ENCODE results near the gene ALPL. TPM values are rescaled to one million over a fixed set of nuclear protein-coding genes. Genes with fewer than 3 reads are reported as not detected.

The ALPL gene
- polyA plus RNA-seq, 1 donor from 2014 or later, result 0.42 TPM

GRCh38 chr1:21596628-21597027 is 87.4 kb downstream of the ALPL start:
- H3K36me3 ChIP-seq (ENCODE audit: insufficient read depth, low read length), result no peaks in the 10 kb centered on the region

GRCh38 chr1:21597753-21598152 is 88.5 kb downstream of the ALPL start:
- no peaks in the 10 kb centered on the region for H3K9me3 ChIP-seq (ENCODE audit: low read length)
- no peak overlapping the region for H3K4me2 ChIP-seq (ENCODE audit: low read length)
- H3K4me3 ChIP-seq (ENCODE audit: low read length), result no peak overlapping the region
- no peaks in the 10 kb centered on the region for H3K36me3 ChIP-seq (ENCODE audit: insufficient read depth, low read length)
- no peak overlapping the region for H3K27ac ChIP-seq (ENCODE audit: low read length)
- no peak overlapping the region for H3K9ac ChIP-seq (ENCODE audit: low read length)
- H3K9me2 ChIP-seq (ENCODE audit: insufficient read depth, low read length), result no peaks in the 10 kb centered on the region
- no peaks in the 10 kb centered on the region for H3K27me3 ChIP-seq (ENCODE audit: insufficient read depth, low read depth, low read length)
- no peaks in the 10 kb centered on the region for H3F3A ChIP-seq (ENCODE audit: insufficient read depth, low read length, poor library complexity, severe bottlenecking)
- H3K79me2 ChIP-seq (replicated peaks; ENCODE audit: insufficient read depth, low read length), result no peaks in the 10 kb centered on the region
- TF ChIP-seq REST (IDR thresholded peaks at IDR 0.05; ENCODE audit: borderline replicate concordance), result no peak
- no peak for TF ChIP-seq MXI1 (conservative IDR thresholded peaks at IDR 0.05; ENCODE audit: poor library complexity, severe bottlenecking)
- TF ChIP-seq SMC3 (conservative IDR thresholded peaks at IDR 0.05; ENCODE audit: poor library complexity), result no peak
- TF ChIP-seq TAF1 (IDR thresholded peaks at IDR 0.05; ENCODE audit: low read depth), result no peak
- TF ChIP-seq EZH2 (IDR thresholded peaks at IDR 0.05; ENCODE audit: borderline replicate concordance, insufficient read depth, low read length, poor library complexity, severe bottlenecking), result no peak
- no peak for TF ChIP-seq POLR2AphosphoS5 (IDR thresholded peaks at IDR 0.05)
- no peak for TF ChIP-seq CTCF (IDR thresholded peaks at IDR 0.05; ENCODE audit: poor library complexity, severe bottlenecking)
- TF ChIP-seq RAD21 (conservative IDR thresholded peaks at IDR 0.05), result no peak
- TF ChIP-seq EP300 (conservative IDR thresholded peaks at IDR 0.05; ENCODE audit: poor library complexity, severe bottlenecking), result no peak
- no peak overlapping the region for H2AFZ ChIP-seq (ENCODE audit: low read depth, low read length)
- H4K20me1 ChIP-seq (ENCODE audit: insufficient read depth), result no peaks in the 10 kb centered on the region

More at GRCh38 chr1:21596628-21597027, 87.4 kb downstream of the ALPL start:
- Histone ChIP-seq H4K20me1 (ENCODE audit: insufficient read depth) (no peaks in the 10 kb centered on the region), H3F3A (ENCODE audit: insufficient read depth, low read length, poor library complexity, severe bottlenecking) (no peaks in the 10 kb centered on the region), H3K9ac (ENCODE audit: low read length) (no peak overlapping the region), H3K4me3 (ENCODE audit: low read length) (no peak overlapping the region), H3K79me2 (replicated peaks; ENCODE audit: insufficient read depth, low read length) (no peaks in the 10 kb centered on the region), H3K4me2 (ENCODE audit: low read length) (no peak overlapping the region), H3K27ac (ENCODE audit: low read length) (no peak overlapping the region), H3K9me3 (ENCODE audit: low read length) (no peaks in the 10 kb centered on the region), H2AFZ (ENCODE audit: low read depth, low read length) (no peak overlapping the region), H3K27me3 (ENCODE audit: insufficient read depth, low read depth, low read length) (no peaks in the 10 kb centered on the region), H3K9me2 (ENCODE audit: insufficient read depth, low read length) (no peaks in the 10 kb centered on the region)
- no peak for TF ChIP-seq RAD21 (conservative IDR thresholded peaks at IDR 0.05)

- H3K79me2 ChIP-seq (replicated peaks; ENCODE audit: insufficient read depth, low read length), result no peaks in the 10 kb centered on the region
- no peaks in the 10 kb centered on the region for H4K20me1 ChIP-seq (ENCODE audit: insufficient read depth)
- H3K9me3 ChIP-seq (ENCODE audit: low read length), result no peaks in the 10 kb centered on the region
- H3K9ac ChIP-seq (ENCODE audit: low read length), result no peak overlapping the region
- H3K27ac ChIP-seq (ENCODE audit: low read length), result no peak overlapping the region
- TF ChIP-seq MXI1 (conservative IDR thresholded peaks at IDR 0.05; ENCODE audit: poor library complexity, severe bottlenecking) (no peak), REST (IDR thresholded peaks at IDR 0.05; ENCODE audit: borderline replicate concordance) (no peak), TAF1 (IDR thresholded peaks at IDR 0.05; ENCODE audit: low read depth) (no peak), POLR2AphosphoS5 (IDR thresholded peaks at IDR 0.05) (no peak), EP300 (conservative IDR thresholded peaks at IDR 0.05; ENCODE audit: poor library complexity, severe bottlenecking) (no peak), SMC3 (conservative IDR thresholded peaks at IDR 0.05; ENCODE audit: poor library complexity) (no peak), CTCF (IDR thresholded peaks at IDR 0.05; ENCODE audit: poor library complexity, severe bottlenecking) (no peak), RAD21 (conservative IDR thresholded peaks at IDR 0.05) (no peak), EZH2 (IDR thresholded peaks at IDR 0.05; ENCODE audit: borderline replicate concordance, insufficient read depth, low read length, poor library complexity, severe bottlenecking) (no peak)
- no peak overlapping the region for H3K4me2 ChIP-seq (ENCODE audit: low read length)
- no peaks in the 10 kb centered on the region for H3K36me3 ChIP-seq (ENCODE audit: insufficient read depth, low read length)
- H3K9me2 ChIP-seq (ENCODE audit: insufficient read depth, low read length), result no peaks in the 10 kb centered on the region
- H3F3A ChIP-seq (ENCODE audit: insufficient read depth, low read length, poor library complexity, severe bottlenecking), result no peaks in the 10 kb centered on the region
- H2AFZ ChIP-seq (ENCODE audit: low read depth, low read length), result no peak overlapping the region
- no peaks in the 10 kb centered on the region for H3K27me3 ChIP-seq (ENCODE audit: insufficient read depth, low read depth, low read length)
- H3K4me3 ChIP-seq (ENCODE audit: low read length), result no peak overlapping the region
Observed at GRCh38 chr1:21598417-21598816, 89.2 kb downstream of the ALPL start.

Data from neural cell (in vitro differentiated cells).